WTC11 (cell line): ENCODE results near the gene MTMR10.

Experiments used
- ATF6 ChIP-seq: sonication (generic); formaldehyde crosslinking; IDR thresholded peaks from 2 replicates; pipeline ENCODE4 v1.8.1; 2023; ENCODE audit warnings: mild to moderate bottlenecking, missing genetic modification reagents
- CREM ChIP-seq: sonication (generic); formaldehyde crosslinking; IDR thresholded peaks from 2 replicates; pipeline ENCODE4 v1.8.1; 2022; ENCODE audit warnings: mild to moderate bottlenecking, missing genetic modification reagents, moderate library complexity
- CTCF ChIP-seq: fragments of 200-600 bp; IDR thresholded peaks from 2 replicates; pipeline ENCODE4 v1.8.0; 2022; ENCODE audit warnings: antibody characterized with exemption
- STAT6 ChIP-seq: sonication (generic); formaldehyde crosslinking; conservative IDR thresholded peaks from 2 replicates; pipeline ENCODE4 v1.8.1; 2023; ENCODE audit warnings: mild to moderate bottlenecking, low read depth, missing genetic modification reagents, moderate library complexity
- TF ChIP-seq, protein P1 (sequence below): sonication (generic); formaldehyde crosslinking; IDR thresholded peaks from 2 replicates; pipeline ENCODE4 v1.8.1; 2022; ENCODE audit warnings: mild to moderate bottlenecking, moderate library complexity, missing genetic modification reagents
- TF ChIP-seq, protein P2 (sequence below): sonication (generic); formaldehyde crosslinking; IDR thresholded peaks from 2 replicates; pipeline ENCODE4 v1.8.0; 2022; ENCODE audit warnings: mild to moderate bottlenecking, missing genetic modification reagents

DNA sequence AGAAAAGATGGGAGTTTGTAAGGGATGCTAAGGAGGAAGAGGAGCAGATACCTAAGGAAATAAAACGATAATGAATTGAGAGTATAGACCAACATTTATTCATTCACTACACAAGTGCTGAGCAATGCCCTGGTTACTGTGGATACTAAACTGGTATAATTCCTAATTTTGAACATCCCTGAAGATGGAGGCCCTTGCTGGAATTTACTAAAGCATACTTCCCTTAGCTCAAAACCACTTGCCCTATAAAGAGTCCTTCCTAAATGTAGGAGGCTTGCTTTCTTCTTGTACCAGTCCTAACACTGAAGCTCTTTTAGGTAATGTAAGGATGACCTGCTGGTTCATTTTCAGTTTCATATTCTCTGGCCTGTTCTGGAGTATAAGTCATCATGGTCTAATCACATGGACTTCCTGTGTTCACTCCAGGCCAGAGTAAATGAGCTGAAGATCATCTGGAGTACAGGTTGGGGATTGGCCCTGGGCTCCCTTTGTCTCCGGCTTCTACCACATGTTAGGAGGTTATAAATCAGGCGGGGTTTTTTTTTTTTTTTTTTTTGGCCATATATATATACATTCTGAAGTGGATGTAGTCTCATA lies 40.1 kb upstream of the MTMR10 start:
- TF ChIP-seq ATF6 (CRISPR knock-in tag) (no peak), CREM (CRISPR knock-in tag) (no peak), STAT6 (no peak), CTCF (no peak)
- TF ChIP-seq, protein P1, sequence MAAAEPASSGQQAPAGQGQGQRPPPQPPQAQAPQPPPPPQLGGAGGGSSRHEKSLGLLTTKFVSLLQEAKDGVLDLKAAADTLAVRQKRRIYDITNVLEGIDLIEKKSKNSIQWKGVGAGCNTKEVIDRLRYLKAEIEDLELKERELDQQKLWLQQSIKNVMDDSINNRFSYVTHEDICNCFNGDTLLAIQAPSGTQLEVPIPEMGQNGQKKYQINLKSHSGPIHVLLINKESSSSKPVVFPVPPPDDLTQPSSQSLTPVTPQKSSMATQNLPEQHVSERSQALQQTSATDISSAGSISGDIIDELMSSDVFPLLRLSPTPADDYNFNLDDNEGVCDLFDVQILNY (CRISPR knock-in tag), result no peak
- TF ChIP-seq, protein P2, sequence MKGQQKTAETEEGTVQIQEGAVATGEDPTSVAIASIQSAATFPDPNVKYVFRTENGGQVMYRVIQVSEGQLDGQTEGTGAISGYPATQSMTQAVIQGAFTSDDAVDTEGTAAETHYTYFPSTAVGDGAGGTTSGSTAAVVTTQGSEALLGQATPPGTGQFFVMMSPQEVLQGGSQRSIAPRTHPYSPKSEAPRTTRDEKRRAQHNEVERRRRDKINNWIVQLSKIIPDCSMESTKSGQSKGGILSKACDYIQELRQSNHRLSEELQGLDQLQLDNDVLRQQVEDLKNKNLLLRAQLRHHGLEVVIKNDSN, result no peak
